GM18951 (cell line): ENCODE data around the gene APOO.
A peak's percentile ranks its signal among the peaks of the same experiment; 100 is the strongest.

Source experiments
- POLR2A ChIP-seq: IDR thresholded peaks from 4 replicates; pipeline ENCODE4 v1.6.1; 2011; ENCODE audit warnings: mild to moderate bottlenecking; ENCODE audit not compliant: insufficient read length, insufficient read depth; ENCODE audit errors: extremely low read depth
- in situ Hi-C: fragments of 300-500 bp; cut with MboI; formaldehyde crosslinking; loops from one replicate; pipeline ENCODE4 v1.12.0; 2022; ENCODE audit warnings: low sequenced_read_pairs, mixed read lengths, inconsistent platforms; ENCODE audit not compliant: unreplicated experiment

Gene APOO

GRCh38 chrX:23907498-23908218, at the start of gene APOO, which contains the start of gene CXorf58:
APOO (minus strand) TSS chrX:23907938; CDS start chrX:23907702, 236 bp downstream.
CXorf58 (plus strand) TSS chrX:23908006; CDS start chrX:23910303, 2,297 bp downstream.
- peak; percentile 63 for TF ChIP-seq POLR2A
- in situ Hi-C loops: no loop called here

- in situ Hi-C loops: no loop called here
- no peak for TF ChIP-seq POLR2A
These were observed 46.7 kb upstream of the APOO start for GRCh38 chrX:23954396-23954795.

GRCh38 chrX:23953908-23954269, 46.2 kb upstream of the APOO start:
- in situ Hi-C loops: no loop called here
- TF ChIP-seq POLR2A: no peak

GRCh38 chrX:23952984-23953907, 45.5 kb upstream of the APOO start:
- TF ChIP-seq POLR2A: peak; percentile 34
- in situ Hi-C loops: no loop called here

GRCh38 chrX:23952391-23952790, 44.7 kb upstream of the APOO start:
- in situ Hi-C loops: no loop called here
- TF ChIP-seq POLR2A: no peak

GRCh38 chrX:23945206-23945605, 37.5 kb upstream of the APOO start:
- in situ Hi-C loops: no loop called here
- TF ChIP-seq POLR2A: no peak

- no peak for TF ChIP-seq POLR2A
- in situ Hi-C loops: no loop called here
These were observed 36.5 kb upstream of the APOO start for GRCh38 chrX:23944234-23944633.

- no peak for TF ChIP-seq POLR2A
- in situ Hi-C loops: no loop called here
These were observed 31.5 kb upstream of the APOO start for GRCh38 chrX:23939203-23939602.

- in situ Hi-C loops: no loop called here
These were observed 31.0 kb upstream of the APOO start for GRCh38 chrX:23938690-23939089.

GRCh38 chrX:23937100-23937499, 29.4 kb upstream of the APOO start:
- no peak for TF ChIP-seq POLR2A
- in situ Hi-C loops: no loop called here

More at GRCh38 chrX:23938690-23939089, 31.0 kb upstream of the APOO start:
- no peak for TF ChIP-seq POLR2A

- TF ChIP-seq POLR2A: no peak
- in situ Hi-C loops: no loop called here
These were observed 28.4 kb upstream of the APOO start for GRCh38 chrX:23936180-23936579.

- in situ Hi-C loops: no loop called here
These were observed 27.4 kb upstream of the APOO start for GRCh38 chrX:23935106-23935505.

GRCh38 chrX:23932046-23932445, 24.3 kb upstream of the APOO start:
- in situ Hi-C loops: no loop called here
- TF ChIP-seq POLR2A: no peak

More at GRCh38 chrX:23935106-23935505, 27.4 kb upstream of the APOO start:
- no peak for TF ChIP-seq POLR2A
